GM20431 (cell line): ENCODE measurements around the gene GRAMD2B.
"Not testable (repeated sequence)": the region's sequence is repeated elsewhere in the genome, so short reads cannot be mapped to it uniquely, and the experiment has no call there.

ENCODE experiments used
- in situ Hi-C: fragments of 300-500 bp; cut with MseI, MboI; formaldehyde crosslinking; loops from one replicate; pipeline ENCODE4 v1.15.0; 2020; ENCODE audit warnings: low sequenced_read_pairs; ENCODE audit not compliant: unreplicated experiment

The GRAMD2B gene

DNA sequence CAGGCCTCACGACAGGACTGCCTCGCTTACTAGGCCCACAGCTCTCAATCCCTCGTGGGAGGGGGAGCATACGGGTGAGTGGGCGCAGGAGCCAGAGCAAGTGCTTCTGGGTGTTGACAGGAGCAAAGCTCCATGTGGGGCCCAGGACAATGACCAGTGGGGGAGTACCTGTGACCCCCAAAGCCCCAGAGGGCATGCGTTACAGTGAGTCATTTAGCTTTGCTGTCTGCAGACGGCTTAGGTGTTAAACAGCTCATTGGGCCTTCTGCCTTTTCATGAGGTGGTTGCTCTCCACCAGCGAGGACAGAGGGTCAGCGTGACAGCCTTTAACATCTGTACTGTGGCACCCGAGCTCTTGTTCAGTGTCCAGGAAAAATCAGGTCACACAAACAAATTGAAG lies 78.2 kb downstream of the GRAMD2B start:
- in situ Hi-C loops: no loop called here

DNA sequence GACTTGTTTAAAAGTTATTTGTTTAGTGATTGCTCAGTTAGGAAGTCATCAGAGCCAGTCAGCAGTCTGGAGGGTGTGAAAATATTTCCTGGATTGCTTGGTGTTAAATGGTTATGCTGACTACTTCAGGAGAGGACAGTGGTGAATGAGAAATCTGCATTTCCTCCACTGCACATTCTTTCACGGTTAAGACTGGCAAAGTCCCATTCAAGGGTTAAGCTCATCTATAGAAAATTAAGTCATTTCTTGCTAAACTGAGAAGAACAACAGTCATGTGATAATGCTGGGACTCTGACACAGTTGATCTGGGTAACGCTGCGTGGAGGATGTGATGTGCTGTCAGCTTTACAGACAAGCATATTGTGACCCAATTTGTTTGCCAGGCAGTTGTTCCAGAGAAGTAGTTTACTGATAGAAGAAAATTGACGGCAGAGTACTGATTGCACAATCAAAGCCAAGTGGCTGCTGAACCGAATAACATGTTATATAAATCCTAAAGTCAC lies 80.4 kb downstream of the GRAMD2B start:
- in situ Hi-C loops: no loop called here

DNA sequence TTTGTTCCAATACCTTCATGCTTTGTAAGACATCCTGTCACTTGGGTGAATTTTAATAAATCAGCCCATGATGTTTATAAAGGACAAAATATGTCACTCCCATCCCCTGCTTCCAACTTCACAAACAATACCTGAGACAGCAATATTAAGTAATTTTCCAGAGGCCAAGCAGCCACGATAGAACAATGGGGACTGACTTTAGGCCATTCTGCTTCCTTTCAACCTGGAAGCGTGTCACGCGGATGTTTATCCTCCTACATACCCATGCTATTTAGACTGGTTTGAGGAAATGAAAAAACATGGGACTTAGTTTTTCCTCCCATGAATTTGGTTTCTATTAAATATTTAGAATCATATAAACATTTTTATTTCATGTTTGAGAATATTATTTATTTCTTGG lies 82.9 kb downstream of the GRAMD2B start:
- in situ Hi-C loops: no loop called here

DNA sequence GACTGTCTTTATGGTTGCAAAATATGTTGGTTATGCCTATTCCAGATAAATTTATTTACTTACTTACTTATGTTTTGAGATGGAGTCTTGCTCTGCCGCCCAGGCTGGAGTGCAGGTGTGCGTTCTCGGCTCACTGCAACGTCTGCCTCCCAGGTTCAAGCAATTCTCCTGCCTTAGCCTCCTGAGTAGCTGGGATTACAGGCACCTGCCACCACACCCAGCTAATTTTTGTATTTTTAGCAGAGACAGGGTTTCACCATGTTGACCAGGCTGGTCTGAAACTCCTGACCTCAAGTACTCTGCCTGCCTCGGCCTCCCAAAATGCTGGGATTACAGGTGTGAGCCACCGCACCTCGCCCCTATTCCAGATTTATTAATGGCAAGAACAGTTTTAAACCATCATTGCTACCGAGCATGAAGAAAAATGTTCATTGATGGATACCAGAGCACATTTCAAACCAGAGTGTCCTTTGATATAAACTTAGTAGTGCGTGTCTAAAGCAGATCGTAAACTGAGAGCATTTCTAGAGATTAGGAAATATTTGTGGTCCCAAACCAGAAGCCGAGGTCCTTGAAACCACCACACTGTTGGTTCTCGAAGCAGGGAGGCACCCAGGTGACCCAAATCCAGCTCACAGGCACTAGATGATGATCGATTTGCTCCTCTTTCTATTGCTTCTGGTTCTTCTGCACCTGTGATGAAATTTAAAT lies 85.2 kb downstream of the GRAMD2B start:
- in situ Hi-C loops: no loop called here

DNA sequence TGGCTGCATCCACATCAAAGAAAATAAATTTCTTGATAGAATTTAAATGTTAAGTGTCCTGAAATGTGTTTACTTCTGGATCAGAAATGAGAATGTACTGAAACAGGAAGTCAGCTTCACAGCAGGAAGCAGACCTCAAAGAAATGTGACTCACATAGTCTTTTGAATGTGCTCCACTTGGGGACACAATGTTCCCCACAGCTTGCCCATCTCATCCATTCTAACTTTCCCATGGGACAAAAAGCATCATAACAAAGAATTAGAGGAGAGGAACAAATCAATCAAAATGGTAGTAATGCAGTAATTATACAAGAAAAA lies 85.7 kb downstream of the GRAMD2B start:
- in situ Hi-C loops: no loop called here

DNA sequence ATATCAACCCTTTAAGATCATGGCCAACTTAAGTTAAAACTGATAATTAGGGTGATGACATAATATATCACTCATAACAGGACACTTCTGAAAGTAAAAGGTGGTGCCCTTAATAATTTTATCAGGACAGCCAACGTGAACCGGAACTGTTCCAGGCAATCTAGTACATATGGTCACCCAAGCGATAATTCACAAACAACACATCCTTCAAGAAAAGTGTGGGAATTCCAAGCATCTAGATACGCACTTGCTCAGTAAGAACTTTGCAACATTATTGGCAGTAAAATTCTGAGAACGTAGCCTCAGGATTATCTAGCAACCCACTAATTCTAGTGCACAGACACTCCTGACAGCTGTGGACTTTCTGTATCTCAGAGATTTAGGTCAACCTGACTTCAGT lies 86.1 kb downstream of the GRAMD2B start:
- in situ Hi-C loops: no loop called here

DNA sequence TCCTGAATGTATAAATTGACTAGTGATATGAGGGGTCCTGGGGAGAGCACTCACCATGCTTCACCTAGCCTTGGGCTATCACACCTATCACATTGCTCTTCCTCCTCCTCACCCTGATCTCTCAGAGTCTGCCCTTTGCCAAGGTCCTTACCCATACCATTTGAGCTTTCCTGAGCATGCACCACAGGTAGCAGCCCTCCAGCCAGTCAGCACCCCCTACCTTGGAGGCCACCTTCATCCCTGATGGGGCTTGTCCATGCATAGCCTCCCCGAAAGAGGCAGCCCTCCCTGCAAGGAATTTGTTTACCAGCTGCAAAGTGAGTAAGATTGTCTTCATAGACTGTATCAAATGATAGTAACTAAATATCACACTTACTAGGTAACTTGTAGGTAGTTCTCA lies 88.8 kb downstream of the GRAMD2B start:
- in situ Hi-C loops: no loop called here

DNA sequence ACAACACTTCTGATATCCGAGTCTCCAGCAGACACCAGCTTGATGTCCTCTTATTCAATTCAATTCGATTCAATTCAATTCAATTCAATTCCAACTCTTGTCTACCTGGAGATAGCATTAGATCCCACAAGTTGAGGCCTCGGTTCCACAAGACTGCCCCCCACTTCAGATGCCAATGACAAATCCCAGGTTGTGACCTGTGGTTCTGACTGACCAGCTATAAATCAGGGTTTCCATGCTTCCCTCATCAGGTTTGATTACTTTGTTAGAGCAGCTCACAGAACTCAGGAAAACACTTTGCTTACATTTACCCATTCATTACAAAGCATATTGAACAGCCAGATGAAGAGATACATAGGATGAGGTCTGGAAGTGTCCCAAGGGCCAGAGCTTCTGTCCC lies 89.2 kb downstream of the GRAMD2B start:
- in situ Hi-C loops: no loop called here

DNA sequence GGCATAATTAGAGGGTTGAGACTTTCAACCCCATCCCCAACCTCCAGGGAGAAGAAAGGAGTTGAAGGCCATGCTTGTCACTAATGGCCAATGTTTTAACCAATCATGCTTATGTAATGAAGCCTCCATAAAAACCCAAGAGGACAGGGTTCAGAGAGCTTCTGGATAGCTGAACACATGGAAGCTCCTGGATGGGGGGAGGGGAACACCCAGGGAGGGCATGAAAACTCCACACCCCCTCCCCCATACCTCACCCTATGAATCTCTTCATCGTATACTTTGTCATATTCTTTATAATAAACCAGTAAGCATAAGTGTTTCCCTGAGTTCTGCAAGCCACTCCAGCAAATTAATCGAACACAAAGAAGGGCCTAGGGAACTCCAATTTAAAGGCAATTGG lies 90.1 kb downstream of the GRAMD2B start:
- in situ Hi-C loops: no loop called here

DNA sequence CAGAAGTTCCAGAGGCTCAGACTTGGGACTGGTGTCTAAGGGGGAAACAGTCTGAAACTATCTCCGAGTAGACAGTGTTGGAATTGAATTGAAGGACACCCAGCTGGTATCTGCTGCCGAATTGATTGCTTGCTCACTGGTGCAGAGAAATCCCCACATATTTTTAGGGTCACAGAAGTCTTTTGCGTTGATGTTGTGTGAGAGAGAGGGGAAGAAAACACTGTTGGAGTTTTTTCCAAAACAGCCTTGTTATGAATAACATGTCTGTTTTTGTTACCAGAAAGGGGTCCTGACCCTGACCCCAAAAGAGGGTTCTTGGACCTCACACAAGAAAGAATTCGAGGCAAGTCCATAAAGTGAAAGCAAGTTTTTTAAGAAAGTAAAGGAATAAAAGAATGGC lies 90.5 kb downstream of the GRAMD2B start:
- in situ Hi-C loops: no loop called here

DNA sequence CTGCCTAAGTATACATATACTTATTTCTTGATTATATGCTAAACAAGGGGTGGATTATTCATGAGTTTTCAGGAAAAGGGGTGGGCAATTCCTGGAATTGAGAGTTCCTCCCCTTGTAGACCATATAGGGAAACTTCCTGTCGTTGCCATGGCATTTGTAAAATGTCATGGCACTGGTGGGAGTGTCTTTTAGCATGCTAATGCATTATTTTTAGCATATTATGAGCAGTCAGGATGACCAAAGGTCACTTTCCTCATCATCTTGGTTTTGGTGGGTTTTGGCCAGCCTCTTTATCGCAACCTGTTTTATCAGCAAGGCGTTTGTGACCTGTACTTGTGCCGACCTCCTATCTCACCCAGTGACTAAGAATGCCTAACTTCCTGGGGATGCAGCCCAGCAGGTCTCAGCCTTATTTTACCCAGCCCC lies 90.9 kb downstream of the GRAMD2B start:
- in situ Hi-C loops: no loop called here

DNA sequence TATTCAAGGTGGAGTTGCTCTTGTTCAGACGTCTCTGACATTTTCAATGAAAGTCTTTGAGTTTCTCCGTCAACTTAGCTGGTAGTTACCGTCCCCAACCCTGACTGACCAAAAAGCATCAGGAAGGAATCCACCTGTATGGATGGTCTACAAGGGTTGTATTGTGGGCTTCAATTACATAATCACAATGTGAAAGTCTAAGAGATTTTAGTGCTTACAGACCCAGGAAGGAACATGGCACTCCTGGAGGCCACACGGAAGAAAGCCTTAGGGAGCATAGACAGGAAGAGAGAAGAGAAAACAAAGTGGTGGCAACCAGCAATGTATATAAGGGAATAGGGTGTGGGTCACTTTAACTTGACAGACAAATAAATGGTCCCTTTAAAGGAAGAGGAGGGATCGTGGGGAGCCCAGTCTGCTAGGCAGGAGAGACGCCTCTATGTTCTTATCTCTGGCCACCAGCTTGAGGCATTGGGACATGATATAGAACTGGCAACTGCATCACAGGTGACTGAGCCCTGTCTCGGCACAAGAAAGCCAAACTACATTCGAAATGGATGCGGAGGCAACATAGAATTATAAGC lies 91.4 kb downstream of the GRAMD2B start:
- in situ Hi-C loops: no loop called here

DNA sequence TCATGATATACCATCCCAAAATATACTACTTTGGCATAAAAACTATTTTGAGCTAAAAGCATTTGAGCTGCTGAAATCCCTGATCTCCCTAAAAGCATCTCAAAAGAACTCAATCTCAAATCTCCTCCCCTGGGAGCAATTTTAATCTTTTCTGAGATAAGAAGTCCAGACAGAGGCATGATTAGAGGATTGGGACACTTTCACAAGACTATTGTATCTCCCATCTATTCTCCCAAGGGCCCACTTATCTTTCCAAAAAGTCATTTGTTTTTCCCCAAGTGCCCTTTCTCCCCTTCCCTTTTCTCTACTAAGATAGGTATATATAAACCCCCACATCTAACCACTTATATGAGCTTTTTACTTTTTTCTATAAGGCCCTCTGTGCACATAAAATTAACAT lies 92.1 kb downstream of the GRAMD2B start:
- in situ Hi-C loops: no loop called here

DNA sequence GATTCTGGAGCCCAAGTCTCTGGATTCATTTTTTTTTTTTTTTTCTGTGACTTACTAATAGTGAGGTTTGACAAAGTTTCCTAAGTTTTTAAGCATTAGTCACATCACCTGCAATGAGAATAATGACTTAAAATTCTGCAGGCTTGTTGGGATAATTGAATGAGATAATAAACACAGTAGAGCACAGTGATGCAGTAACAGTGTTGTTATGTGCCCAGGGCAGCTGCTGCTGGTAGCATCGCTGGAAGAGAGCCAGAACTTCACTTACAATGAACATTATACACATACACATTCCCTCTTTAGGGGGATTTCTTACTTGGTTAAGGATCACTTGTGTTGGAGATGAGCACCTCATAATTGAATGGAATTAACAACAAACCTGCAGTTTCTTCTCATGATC lies 92.9 kb downstream of the GRAMD2B start:
- in situ Hi-C loops: no loop called here

DNA sequence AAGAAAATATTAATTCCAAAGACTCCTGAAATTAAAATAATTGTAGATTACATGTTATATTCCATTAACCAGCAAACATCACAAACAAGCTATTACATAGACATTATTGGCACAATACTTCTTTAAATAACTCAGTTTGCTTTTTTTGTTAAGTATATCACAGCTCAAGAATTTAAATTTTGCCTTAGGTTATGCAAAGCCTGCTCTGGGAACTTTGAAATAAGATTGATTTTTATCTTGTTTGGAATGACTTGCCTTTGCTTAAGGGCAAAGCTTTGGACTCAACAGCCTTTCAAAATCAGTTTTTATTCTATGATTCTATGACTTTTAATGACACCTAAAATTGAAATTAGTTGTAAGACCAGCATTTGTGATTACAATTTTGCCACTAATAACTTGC lies 93.6 kb downstream of the GRAMD2B start:
- in situ Hi-C loops: no loop called here

DNA sequence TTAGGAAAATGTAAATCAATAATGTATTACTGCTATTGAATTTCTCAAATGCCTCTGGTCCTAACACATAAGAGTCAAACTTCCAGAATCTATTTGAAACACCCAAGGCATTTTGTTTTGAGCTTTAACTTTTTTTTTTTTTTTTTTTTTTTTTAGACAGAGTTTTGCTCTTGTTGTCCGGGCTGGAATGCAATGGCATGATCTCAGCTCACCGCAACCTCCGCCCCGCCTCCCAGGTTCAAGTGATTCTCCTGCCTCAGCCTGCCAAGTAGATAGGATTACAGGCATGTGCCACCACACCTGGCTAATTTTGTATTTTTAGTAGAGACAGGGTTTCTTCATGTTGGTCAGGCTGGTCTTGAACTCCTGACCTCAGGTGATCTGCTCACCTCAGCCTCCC lies 96.0 kb downstream of the GRAMD2B start:
- in situ Hi-C loops: not testable (repeated sequence)

DNA sequence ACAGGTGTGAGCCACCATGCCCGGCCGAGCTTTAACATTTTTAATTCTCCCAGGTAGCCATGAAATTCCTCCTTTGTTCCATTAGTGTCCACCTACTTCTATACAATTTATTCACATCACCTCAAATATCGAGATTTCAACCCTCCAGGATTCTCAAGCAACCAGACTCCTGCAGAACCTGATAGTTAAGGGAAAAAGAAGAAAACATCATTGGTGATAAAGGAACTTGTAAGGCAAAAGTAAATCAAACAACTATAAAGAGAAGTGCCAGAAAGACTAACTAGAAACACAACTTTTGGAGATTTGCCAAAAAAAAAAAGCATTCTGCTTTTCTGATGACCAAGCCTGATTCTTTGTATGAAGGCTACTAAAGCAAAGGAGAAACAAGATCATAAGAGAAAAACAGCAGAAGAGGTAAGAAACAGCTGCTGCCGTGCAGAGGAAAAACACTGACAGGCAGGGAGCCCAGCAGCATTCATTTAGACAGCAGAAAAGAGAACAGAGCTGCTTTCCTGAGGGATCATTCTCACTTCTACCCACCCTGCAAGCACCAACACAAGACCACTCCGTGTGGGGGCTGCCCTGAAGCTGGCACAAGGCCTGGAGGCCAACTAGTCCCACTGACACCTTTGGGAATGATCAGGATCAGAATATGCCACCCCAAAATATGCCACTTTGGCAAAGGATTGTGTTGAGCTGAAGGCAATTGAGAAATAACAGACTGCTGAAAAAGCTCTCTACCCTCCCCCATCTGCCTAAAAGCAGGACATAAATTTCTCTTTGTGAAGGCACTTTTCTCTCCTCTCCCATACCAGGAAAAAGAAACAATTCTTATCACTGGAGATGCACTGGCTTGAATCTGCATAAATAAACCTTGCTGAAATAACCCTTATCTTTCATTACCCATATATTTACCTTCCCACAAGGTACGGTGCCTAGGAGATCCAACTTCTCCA lies 96.7 kb downstream of the GRAMD2B start:
- in situ Hi-C loops: no loop called here

DNA sequence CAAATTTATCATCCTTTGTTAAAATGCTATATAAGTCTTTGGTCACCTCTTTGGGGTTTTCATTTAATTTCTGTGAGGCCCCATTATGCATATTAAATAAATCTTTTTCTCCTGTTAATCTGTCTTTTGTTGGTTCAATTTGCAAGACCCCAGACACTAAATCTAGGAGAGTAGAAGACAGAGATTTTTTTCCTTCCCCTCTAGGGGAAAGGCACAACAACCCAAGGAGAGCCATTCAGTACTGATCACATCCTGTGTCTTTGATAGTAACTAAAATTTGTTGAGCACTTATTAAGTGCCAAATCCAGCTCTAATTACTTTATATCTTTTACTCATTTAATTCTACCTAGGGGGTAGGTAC lies 97.4 kb downstream of the GRAMD2B start:
- in situ Hi-C loops: no loop called here

DNA sequence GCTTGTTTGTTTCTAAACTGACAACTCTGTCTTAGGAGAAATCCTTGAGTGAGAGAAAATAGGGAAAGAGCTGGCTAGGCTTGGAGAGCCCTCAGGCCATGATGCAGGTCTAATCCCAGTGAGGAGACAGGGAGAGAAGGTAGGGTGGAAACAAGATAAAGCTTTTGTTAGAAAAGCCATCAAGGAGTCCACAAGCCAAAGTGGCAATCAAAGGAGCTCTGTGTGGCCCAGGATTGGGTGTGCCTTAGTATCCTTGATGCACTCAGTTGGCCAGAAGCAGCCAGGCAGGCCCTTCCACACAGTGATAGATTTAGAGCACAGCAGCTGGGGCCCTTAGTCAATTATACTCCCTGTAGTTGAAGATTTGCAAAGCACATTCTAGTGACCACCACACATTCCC lies 97.9 kb downstream of the GRAMD2B start:
- in situ Hi-C loops: no loop called here

DNA sequence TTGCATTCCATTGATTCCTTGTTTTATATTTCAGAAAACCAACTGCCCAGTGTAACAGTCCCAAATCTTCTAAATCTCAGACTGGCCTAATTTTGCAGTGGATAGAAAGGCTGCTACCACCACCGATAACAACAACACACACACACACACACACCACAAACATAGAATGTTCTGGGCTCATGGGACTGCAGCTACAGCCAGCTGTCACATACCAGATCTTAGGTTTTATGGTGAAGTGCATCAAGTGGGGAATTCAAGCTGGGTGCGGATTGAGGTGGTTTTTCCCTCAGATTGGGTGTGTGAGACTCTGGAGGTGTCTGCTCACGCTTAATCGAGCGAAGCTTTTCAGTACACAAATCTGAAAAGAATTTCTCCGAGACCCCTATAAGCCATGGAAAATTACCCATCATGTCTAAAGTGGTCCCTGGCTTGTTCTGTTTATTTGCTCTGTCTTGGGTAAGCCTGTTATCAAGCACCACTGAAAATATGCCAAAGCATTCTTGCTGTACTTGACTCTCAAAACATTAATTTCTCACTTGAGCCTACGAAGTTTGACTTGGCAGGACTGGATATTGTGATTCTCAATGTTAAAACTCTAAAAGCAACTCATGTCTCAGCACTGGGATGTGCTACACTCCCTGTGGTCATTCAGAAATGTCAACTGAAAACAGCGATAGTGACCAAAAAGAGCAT lies 100.8 kb downstream of the GRAMD2B start:
- in situ Hi-C loops: no loop called here
